BE2C (cell line): ENCODE results near the gene ZNF578.
"Not testable (repeated sequence)": the region's sequence is repeated elsewhere in the genome, so short reads cannot be mapped to it uniquely, and the experiment has no call there.

Experiments used
- DNase-seq: peaks from one replicate; pipeline ENCODE4 v3.0.0-alpha.2; 2020
- H3K27me3 ChIP-seq: fragments of 250-450 bp; sonication (Bioruptor Pico); 2 replicates; pipeline ENCODE4 v1.5.1; 2020; ENCODE audit warnings: mild to moderate bottlenecking
- H3K36me3 ChIP-seq: fragments of 250-450 bp; sonication (Bioruptor Pico); 2 replicates; pipeline ENCODE4 v1.5.1; 2020; ENCODE audit warnings: mild to moderate bottlenecking
- H3K4me1 ChIP-seq: fragments of 250-450 bp; sonication (Bioruptor Pico); 2 replicates; pipeline ENCODE4 v1.5.1; 2020
- H3K4me3 ChIP-seq: 2 replicates; pipeline ENCODE4 v1.5.1; 2011; ENCODE audit warnings: low read depth, low read length
- H3K9me3 ChIP-seq: fragments of 250-450 bp; sonication (Bioruptor Pico); 2 replicates; pipeline ENCODE4 v1.5.1; 2020
- TF ChIP-seq, protein P1 (sequence below): IDR thresholded peaks from 2 replicates; pipeline ENCODE4 v1.5.1; 2012; ENCODE audit warnings: mild to moderate bottlenecking, low read depth, low read length

Gene ZNF578

DNA sequence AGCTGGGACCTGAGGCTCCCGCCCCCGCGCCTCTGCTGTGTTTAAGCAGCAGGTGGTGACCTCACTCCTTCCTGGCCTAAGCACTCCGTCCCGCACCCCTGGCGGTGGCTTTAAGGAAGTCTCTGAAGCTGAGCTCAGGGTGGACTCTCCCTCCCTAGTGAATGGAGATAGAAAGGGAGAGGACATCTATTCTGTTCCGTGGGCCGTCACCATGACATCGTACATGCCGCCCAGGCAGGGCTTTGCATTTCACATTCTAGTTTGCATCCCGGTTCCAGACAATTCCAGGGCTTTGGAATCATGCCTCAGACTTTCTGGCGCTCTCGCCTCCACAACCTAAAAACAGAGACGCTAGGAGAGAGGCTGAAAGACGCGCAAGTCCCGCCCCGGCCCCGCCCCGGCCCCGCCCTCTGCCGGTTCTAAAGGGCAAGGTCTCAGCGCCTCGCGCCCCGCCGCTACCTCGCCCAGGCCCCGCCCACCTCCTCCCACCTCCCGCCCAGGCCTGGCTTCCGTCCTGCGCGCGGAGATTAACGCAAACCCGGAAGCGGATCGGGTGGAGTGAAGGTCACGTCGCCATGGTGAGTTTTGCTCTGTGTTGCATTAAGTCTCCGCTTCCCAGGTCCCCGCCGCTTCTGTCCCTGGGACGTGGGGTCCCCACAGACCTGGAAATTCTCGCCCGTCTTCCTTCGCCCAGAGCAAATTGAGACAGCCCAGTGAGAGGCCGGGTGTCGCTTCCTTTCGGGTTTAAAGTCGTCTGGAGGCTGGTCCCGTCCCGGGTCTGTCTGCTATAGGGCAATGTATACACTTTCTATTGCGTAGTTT, 74.0 kb downstream of the ZNF578 start, which contains the start of gene ZNF808:
TSS of gene ZNF808 (plus strand) at position 535 of the 822 bp plus-strand sequence. CDS start 15,617 bp downstream, outside the sequence.
- Histone ChIP-seq H3K4me3 (peak within 1 kb of the TSS; percentile 89), H3K27me3 (no peaks in the 10 kb centered on the region), H3K4me1 (no peaks in the 10 kb centered on the region), H3K36me3 (no peaks in the 10 kb centered on the region), H3K9me3 (no peaks in the 10 kb centered on the region; the same call in 1 of the 2 replicates)
- peak; percentile 96 for DNase-seq
- TF ChIP-seq, protein P1, sequence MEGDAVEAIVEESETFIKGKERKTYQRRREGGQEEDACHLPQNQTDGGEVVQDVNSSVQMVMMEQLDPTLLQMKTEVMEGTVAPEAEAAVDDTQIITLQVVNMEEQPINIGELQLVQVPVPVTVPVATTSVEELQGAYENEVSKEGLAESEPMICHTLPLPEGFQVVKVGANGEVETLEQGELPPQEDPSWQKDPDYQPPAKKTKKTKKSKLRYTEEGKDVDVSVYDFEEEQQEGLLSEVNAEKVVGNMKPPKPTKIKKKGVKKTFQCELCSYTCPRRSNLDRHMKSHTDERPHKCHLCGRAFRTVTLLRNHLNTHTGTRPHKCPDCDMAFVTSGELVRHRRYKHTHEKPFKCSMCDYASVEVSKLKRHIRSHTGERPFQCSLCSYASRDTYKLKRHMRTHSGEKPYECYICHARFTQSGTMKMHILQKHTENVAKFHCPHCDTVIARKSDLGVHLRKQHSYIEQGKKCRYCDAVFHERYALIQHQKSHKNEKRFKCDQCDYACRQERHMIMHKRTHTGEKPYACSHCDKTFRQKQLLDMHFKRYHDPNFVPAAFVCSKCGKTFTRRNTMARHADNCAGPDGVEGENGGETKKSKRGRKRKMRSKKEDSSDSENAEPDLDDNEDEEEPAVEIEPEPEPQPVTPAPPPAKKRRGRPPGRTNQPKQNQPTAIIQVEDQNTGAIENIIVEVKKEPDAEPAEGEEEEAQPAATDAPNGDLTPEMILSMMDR, result peak; percentile 67

DNA sequence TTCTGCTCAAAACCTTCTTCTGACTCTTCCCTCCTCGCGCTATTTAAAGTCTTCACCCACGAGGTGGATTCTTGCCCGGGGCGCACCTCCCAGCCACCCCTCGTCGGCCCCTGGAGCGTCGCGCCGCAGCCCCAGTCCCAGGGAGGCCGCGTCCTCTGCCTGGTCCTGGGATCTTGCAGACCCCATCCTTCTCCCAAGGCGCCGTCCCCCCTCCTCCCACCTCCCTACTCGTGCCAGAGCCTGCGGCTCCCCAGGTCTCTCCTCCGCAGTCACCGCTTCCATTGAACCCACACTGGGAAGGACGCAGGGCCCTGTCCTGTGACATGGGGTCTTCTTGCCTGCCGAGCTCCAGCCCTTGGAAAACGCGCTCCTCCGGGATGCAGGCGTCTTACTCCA, 74.6 kb downstream of the ZNF578 start:
- Histone ChIP-seq H3K4me3 (peak overlapping the region; percentile 89), H3K36me3 (no peaks in the 10 kb centered on the region), H3K27me3 (no peaks in the 10 kb centered on the region), H3K9me3 (no peaks in the 10 kb centered on the region; the same call in 1 of the 2 replicates), H3K4me1 (no peaks in the 10 kb centered on the region)
- TF ChIP-seq, protein P1, result no peak
- DNase-seq, result peak; percentile 13

DNA sequence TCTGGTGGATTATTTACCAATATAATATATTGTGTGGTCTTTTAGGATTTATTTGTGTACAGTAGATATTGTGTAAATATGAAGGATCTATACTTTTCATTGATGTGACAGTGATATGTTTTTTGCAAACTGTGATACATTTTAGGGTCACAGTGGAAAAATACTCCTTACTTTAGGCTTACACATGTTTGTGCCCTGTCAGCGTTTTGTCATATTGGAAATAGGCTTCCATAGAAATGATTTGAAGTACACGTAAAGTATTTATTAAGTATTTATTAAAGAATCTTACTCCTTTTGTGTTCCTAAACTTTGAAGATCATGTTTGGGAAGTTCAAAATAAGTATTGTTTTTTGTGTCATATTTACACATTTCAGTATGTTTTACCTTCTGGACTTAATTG, 79.1 kb downstream of the ZNF578 start:
- TF ChIP-seq, protein P1, result no peak
- no peaks in the 10 kb centered on the region for H3K27me3 ChIP-seq
- no peaks in the 10 kb centered on the region for H3K4me1 ChIP-seq
- no peak overlapping the region for H3K4me3 ChIP-seq
- H3K36me3 ChIP-seq, result no peaks in the 10 kb centered on the region
- no peaks in the 10 kb centered on the region; the same call in 1 of the 2 replicates for H3K9me3 ChIP-seq
- no peak for DNase-seq

DNA sequence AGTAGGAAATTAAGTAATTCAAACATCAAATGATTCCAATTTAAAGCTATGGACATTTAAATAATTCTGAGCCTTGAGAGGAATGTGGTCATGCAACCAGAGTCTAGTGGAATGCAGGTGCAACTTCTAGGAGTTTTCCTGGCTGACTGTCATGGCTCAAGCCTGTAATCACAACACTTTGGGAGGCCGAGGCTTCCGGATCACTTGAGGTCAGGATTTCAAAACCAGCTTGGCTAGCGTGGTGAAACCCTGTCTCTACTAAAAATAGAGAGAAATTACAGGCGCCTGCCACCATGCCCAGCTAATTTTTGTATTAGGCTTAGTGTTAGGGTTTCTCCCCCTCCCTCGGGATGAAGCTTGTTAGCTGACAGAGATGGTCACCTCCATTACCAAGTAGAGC, 80.5 kb downstream of the ZNF578 start:
- H3K36me3 ChIP-seq, result no peaks in the 10 kb centered on the region
- H3K9me3 ChIP-seq, result no peaks in the 10 kb centered on the region; the same call in 1 of the 2 replicates
- no peak overlapping the region for H3K4me3 ChIP-seq
- no peaks in the 10 kb centered on the region for H3K27me3 ChIP-seq
- no peak for DNase-seq
- no peaks in the 10 kb centered on the region for H3K4me1 ChIP-seq
- TF ChIP-seq, protein P1, result no peak

DNA sequence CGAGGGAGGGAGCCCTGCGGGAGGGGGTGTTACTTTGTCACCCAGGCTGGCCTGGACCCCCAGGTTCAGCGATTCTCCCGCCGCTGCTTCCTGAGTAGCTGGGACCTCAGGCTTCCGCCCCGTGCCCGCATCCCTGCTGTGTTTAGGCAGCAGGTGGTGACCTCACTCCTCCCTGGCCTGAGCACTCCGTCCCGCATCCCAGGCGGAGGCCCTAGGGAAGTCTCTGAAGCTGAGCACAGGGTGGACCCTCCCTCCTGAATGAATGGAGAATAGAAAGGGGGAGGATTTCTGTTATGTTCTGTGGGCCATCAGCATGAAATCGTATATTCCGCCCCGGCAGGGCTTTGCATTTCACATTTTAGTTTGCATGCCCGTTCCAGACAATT, 82.0 kb downstream of the ZNF578 start:
- peak overlapping the region; percentile 71 for H3K4me3 ChIP-seq
- H3K27me3 ChIP-seq, DNase-seq, H3K4me1 ChIP-seq, H3K36me3 ChIP-seq, H3K9me3 ChIP-seq: not testable (repeated sequence)

DNA sequence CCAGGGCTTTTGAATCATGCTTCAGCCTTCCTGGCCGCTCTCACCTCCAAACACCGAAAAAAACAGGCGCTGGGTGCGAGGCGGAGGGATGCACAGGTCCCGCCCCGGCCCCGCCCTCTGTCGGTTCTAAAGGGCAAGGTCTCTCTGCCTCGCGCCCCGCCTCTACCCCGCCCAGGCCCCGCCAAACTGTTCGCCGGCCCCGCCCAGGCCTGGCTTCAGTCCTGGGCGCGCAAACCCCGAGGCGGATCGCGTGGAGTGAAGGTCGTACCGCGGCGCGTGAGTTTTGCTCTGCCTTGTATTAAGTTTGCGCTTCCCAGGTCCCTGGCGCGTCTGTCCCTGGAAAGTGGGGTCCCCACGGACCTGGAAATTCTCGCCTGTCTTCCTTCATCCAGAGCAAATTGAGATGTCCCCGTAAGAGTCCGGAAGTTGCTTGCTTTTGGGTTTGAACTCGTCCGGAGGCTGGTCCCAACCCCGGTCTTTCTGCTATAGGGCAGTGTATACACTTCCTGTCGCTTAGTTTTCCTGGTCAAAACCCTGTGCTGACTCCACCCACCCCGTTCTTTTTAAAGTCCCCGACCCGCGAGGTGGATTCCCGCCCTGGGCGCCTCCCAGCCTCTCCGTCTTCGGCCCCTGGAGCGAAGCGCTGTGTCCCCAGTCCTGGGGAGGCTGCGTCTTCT, 82.6 kb downstream of the ZNF578 start:
- no peaks in the 10 kb centered on the region for H3K36me3 ChIP-seq
- peak overlapping the region; percentile 71 for H3K4me3 ChIP-seq
- no peaks in the 10 kb centered on the region for H3K9me3 ChIP-seq
- peak; percentile 95 for DNase-seq
- H3K27me3 ChIP-seq, result no peaks in the 10 kb centered on the region
- H3K4me1 ChIP-seq, result no peaks in the 10 kb centered on the region
- TF ChIP-seq, protein P1, result no peak
